SHP77 treated with DMSO at 0.1 percent for 48 hours (cell line): ENCODE measurements around the gene GSKIP.

ENCODE experiments used
- DNase-seq: peaks from one replicate; lab custom pipeline; 2025; lab: John Stamatoyannopoulos, UW

Gene GSKIP

GRCh38 chr14:96418075-96418474, 54.7 kb downstream of the GSKIP start:
- no peak for DNase-seq

DNA sequence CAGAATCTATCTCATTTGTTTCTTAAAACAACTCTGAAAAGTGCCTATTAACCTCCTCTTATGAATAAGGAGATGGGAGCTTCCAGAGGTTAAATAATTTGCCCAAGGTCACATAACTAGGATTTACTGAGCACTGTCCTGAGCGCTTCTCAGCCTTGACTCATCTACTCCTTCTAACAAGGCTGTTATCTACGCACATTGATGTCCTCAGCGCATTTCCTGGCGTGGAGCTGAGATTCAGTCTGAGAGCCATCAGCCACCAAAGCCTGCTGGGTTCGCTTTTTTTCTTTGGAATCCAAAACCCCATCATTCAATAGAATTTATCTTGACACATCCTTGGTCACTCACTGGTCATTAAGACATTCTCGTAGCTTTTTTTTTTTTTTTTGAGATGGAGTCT, 57.9 kb downstream of the GSKIP start:
- no peak for DNase-seq

DNA sequence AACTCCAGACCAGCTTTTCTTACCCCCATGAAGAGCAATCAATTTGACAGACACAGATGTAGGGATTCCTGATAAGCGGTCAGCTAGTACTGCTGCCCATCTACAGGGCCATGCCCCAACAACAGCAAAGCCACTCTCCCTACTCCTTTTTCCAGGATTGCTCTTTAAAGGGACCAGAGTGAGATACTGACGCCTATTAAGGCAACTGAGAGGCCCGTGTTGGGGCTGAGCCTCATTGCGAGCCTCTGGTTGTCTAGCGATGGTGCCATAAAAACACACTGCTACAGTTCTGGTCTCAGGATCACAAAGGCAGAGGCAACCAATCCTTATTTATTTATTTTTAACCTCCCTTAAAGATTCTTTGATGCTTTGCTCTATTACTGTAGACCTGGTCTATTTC, 59.7 kb downstream of the GSKIP start:
- no peak for DNase-seq

- no peak for DNase-seq
These were observed 60.3 kb downstream of the GSKIP start for GRCh38 chr14:96423446-96424108.

DNA sequence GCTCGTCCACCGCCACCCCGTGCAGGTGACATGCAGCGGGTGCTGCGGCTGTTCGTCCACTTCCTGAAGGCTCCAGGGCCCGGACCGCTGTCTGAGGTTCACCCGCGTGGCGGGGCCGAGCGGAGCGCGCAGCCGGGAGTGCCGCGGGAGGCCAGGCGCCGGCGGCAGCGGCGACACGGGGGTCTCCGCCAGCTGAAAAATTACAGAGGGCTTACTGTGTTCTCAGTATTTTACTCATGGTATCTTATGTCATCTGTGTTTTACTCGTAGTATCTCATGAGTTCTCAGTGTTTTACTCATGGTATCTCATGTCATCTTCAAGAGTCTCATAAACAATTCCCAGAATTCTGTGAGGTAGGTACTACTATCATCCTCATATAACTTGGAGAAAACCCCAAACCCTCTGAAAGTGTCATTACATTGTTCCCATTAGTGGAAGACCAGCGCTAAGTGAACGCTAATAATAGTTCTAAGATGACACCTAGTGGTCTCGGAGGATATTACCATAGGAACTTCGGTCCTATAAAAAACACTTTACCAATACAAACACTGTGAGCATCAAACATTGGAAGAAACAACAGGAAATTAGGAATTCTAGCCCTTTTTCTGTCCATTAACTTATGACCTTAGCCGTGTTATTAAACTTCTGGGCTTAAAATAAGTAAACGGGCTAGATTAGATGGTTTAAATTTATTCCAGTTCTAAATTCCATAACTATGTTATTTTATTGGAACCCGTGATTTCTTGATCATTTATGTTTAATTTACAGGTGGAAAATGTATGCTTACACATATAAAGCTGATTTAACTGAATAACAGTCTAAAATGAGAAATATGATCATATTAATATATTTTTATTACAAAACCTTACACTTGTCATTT, 61.0 kb downstream of the GSKIP start:
- peak; percentile 55 for DNase-seq

- DNase-seq, result no peak
These were observed 70.7 kb downstream of the GSKIP start for GRCh38 chr14:96434040-96434439.
